ENCODE measurements around the gene OMD. TPM values are rescaled to one million over a fixed set of nuclear protein-coding genes. Genes with fewer than 3 reads are reported as not detected.

OMD gene
- total and polyA plus RNA-seq, 2 donors (not counting 1 experiment from before 2014, with no cell fraction given), result not detected

DNA sequence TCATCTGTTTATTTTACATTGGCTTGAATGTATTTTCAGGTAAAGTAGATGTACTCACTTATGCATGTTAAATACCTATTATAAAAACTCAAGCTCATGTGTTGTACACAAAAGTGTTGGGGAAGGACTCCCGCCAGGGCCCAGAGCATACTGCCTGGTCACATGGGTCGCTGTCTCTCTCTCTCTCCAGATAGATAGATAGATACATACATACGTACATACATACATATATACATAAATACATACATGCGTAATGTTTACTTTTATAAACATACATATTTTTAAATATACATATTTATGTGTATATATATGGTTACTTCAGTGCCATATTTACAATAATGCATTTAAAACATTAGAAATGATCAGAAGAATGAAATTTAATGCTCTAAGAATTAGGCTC lies 33.3 kb upstream of the OMD start:
- no peak for ATAC-seq (ENCODE audit: low read depth)
- Histone ChIP-seq H3K4me2 (replicated peaks; ENCODE audit: low read depth, low read length, poor library complexity, severe bottlenecking) (no peak overlapping the region), H3K27me3 (replicated peaks in 1 of 4; ENCODE audit: control extremely low read depth in 1 of 4, control insufficient read depth in 3 of 4, insufficient read depth in 4 of 4, low read length in 3 of 4) (no peaks in the 10 kb centered on the region), H4K20me1 (ENCODE audit: control insufficient read depth, insufficient read depth, low read length, poor library complexity, severe bottlenecking) (no peaks in the 10 kb centered on the region), H3K27ac (ENCODE audit: low read length in 2 of 2) (no peak overlapping the region), H3K36me3 (replicated peaks in 1 of 2; ENCODE audit: control extremely low read depth in 1 of 2, control insufficient read depth in 1 of 2, extremely low read depth in 1 of 2, insufficient read depth in 2 of 2, low read length in 1 of 2) (no peaks in the 10 kb centered on the region), H2AFZ (ENCODE audit: insufficient read depth, low read depth, low read length, poor library complexity, severe bottlenecking) (no peak overlapping the region), H3K9me3 (ENCODE audit: control extremely low read depth in 1 of 3, control insufficient read depth in 2 of 3, insufficient read depth in 1 of 3, low read length in 2 of 3) (no peaks in the 10 kb centered on the region), H3K4me3 (ENCODE audit: control extremely low read depth in 1 of 5, extremely low read depth in 1 of 5, insufficient read depth in 1 of 5, low read depth in 2 of 5, low read length in 4 of 5) (no peak overlapping the region), H3K9ac (ENCODE audit: low read length) (no peak overlapping the region), H3K4me1 (ENCODE audit: control insufficient read depth in 2 of 2, insufficient read depth in 2 of 2, low read length in 2 of 2) (no peaks in the 10 kb centered on the region), H3K79me2 (ENCODE audit: control insufficient read depth, insufficient read depth, low read length) (no peaks in the 10 kb centered on the region)
- no peak overlapping the region for H3K4me3 Mint-ChIP-seq
- no CpG with 5 or more reads among the region's 4 CpGs for WGBS (ENCODE audit: insufficient coverage)
- no peak for DNase-seq
- POLR2A ChIA-PET, result no interaction called here
- CTCF ChIA-PET, result no interaction called here
- no peaks in the 10 kb centered on the region for H3K4me1 Mint-ChIP-seq
- H3K9me3 Mint-ChIP-seq (ENCODE audit: insufficient read depth), result no peaks in the 10 kb centered on the region
- intact Hi-C loops (cut with micrococcal nuclease), result no loop called here
- TF ChIP-seq, protein P1, sequence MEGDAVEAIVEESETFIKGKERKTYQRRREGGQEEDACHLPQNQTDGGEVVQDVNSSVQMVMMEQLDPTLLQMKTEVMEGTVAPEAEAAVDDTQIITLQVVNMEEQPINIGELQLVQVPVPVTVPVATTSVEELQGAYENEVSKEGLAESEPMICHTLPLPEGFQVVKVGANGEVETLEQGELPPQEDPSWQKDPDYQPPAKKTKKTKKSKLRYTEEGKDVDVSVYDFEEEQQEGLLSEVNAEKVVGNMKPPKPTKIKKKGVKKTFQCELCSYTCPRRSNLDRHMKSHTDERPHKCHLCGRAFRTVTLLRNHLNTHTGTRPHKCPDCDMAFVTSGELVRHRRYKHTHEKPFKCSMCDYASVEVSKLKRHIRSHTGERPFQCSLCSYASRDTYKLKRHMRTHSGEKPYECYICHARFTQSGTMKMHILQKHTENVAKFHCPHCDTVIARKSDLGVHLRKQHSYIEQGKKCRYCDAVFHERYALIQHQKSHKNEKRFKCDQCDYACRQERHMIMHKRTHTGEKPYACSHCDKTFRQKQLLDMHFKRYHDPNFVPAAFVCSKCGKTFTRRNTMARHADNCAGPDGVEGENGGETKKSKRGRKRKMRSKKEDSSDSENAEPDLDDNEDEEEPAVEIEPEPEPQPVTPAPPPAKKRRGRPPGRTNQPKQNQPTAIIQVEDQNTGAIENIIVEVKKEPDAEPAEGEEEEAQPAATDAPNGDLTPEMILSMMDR (IDR thresholded peaks at IDR 0.05), result no peak
- TF ChIP-seq EZH2 (IDR thresholded peaks at IDR 0.05; ENCODE audit: borderline replicate concordance, insufficient read depth, low read depth, low read length, poor library complexity, severe bottlenecking), result no peak
- no peaks in the 10 kb centered on the region for H3K27me3 Mint-ChIP-seq
- H3K27ac Mint-ChIP-seq, result no peak overlapping the region

DNA sequence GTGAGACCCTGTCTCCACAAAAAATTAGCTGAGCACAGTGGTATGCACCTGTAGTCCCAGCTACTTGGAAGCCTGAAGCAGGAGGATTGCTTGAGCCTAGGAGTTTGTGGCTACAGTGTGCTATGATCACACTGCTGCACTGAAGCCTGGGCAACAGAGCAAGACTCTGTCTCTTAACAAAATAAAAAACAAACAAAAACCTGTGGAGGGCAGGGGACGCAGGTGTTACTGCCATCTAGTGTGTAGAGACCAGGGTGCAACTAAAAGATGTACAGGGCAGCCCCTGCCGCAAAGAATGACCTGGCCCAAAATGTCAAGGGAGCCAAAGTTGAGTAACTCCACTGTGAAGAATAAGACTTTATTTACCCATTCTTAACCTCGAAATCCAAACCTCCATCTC lies 30.9 kb upstream of the OMD start:
- Mint-ChIP-seq H3K4me3 (no peak overlapping the region), H3K4me1 (no peaks in the 10 kb centered on the region), H3K9me3 (ENCODE audit: insufficient read depth) (no peaks in the 10 kb centered on the region), H3K27ac (no peak overlapping the region), H3K27me3 (no peaks in the 10 kb centered on the region)
- DNase-seq (peak; percentile 7), ATAC-seq (ENCODE audit: low read depth) (no peak)
- H3K4me3 ChIP-seq (ENCODE audit: control extremely low read depth in 1 of 5, extremely low read depth in 1 of 5, insufficient read depth in 1 of 5, low read depth in 2 of 5, low read length in 4 of 5), result no peak overlapping the region
- H2AFZ ChIP-seq (ENCODE audit: insufficient read depth, low read depth, low read length, poor library complexity, severe bottlenecking), result no peak overlapping the region
- intact Hi-C loops (cut with micrococcal nuclease), result no loop called here
- no peak overlapping the region for H3K9ac ChIP-seq (ENCODE audit: low read length)
- 80% methylated on average over 1 of the region's 3 CpGs for WGBS (ENCODE audit: insufficient coverage)
- H3K79me2 ChIP-seq (ENCODE audit: control insufficient read depth, insufficient read depth, low read length), result no peaks in the 10 kb centered on the region
- ChIA-PET POLR2A (no interaction called here), CTCF (interaction anchor here (1.2 kb wide), 1 partner anchor 9 kb away, joined by 3 read pairs; no protein-coding TSS in a partner anchor)
- no peak overlapping the region for H3K27ac ChIP-seq (ENCODE audit: low read length in 2 of 2)
- no peaks in the 10 kb centered on the region for H3K9me3 ChIP-seq (ENCODE audit: control extremely low read depth in 1 of 3, control insufficient read depth in 2 of 3, insufficient read depth in 1 of 3, low read length in 2 of 3)
- no peaks in the 10 kb centered on the region for H4K20me1 ChIP-seq (ENCODE audit: control insufficient read depth, insufficient read depth, low read length, poor library complexity, severe bottlenecking)
- TF ChIP-seq EZH2 (IDR thresholded peaks at IDR 0.05; ENCODE audit: borderline replicate concordance, insufficient read depth, low read depth, low read length, poor library complexity, severe bottlenecking), result no peak
- TF ChIP-seq, protein P1 (IDR thresholded peaks at IDR 0.05), result no peak
- no peak overlapping the region for H3K4me2 ChIP-seq (replicated peaks; ENCODE audit: low read depth, low read length, poor library complexity, severe bottlenecking)
- H3K4me1 ChIP-seq (ENCODE audit: control insufficient read depth in 2 of 2, insufficient read depth in 2 of 2, low read length in 2 of 2), result no peaks in the 10 kb centered on the region
- H3K36me3 ChIP-seq (replicated peaks in 1 of 2; ENCODE audit: control extremely low read depth in 1 of 2, control insufficient read depth in 1 of 2, extremely low read depth in 1 of 2, insufficient read depth in 2 of 2, low read length in 1 of 2), result no peaks in the 10 kb centered on the region
- no peaks in the 10 kb centered on the region for H3K27me3 ChIP-seq (replicated peaks in 1 of 4; ENCODE audit: control extremely low read depth in 1 of 4, control insufficient read depth in 3 of 4, insufficient read depth in 4 of 4, low read length in 3 of 4)
